Lung (tissue), 12 donors: ENCODE measurements around the gene ASTN2. TPM values are rescaled to one million over a fixed set of nuclear protein-coding genes. Genes with fewer than 3 reads are reported as not detected.

ENCODE experiments used
- ATAC-seq: fragments of 200-7000 bp; cut with Tn5 transposase; one replicate; pipeline ENCODE4 v1.9.1; 2020; ENCODE audit warnings: moderate number of reproducible peaks; ENCODE audit not compliant: insufficient read depth, low FRiP score
- DNase-seq, 3 donors: peaks; one replicate each; pipeline ENCODE4 v3.0.0-alpha.2; 2013 to 2017
- H3K27ac ChIP-seq, 2 donors: one replicate each; pipeline ENCODE4 v1.5.1; 2013; ENCODE audit warnings: mild to moderate bottlenecking in 2 of 2, moderate library complexity in 2 of 2, control low read depth in 1 of 2, inconsistent platforms in 1 of 2, low read depth in 1 of 2, low read length in 1 of 2
- H3K27me3 ChIP-seq, 3 donors: one replicate each; pipeline ENCODE4 v1.5.1; 2013; ENCODE audit warnings: low read length in 2 of 3; ENCODE audit not compliant: control insufficient read depth in 3 of 3, insufficient read depth in 3 of 3
- H3K36me3 ChIP-seq, 4 donors: one replicate each; pipeline ENCODE4 v1.5.1; 2013; ENCODE audit warnings: low read length in 4 of 4, mild to moderate bottlenecking in 1 of 4, moderate library complexity in 1 of 4; ENCODE audit not compliant: control insufficient read depth in 4 of 4, insufficient read depth in 4 of 4
- H3K4me1 ChIP-seq, 5 donors: one replicate each; pipeline ENCODE4 v1.5.1; 2013; ENCODE audit warnings: low read length in 5 of 5, mild to moderate bottlenecking in 2 of 5, moderate library complexity in 1 of 5; ENCODE audit not compliant: control insufficient read depth in 5 of 5, insufficient read depth in 5 of 5
- H3K4me3 ChIP-seq: one replicate; pipeline ENCODE4 v1.5.1; 2013; ENCODE audit warnings: mild to moderate bottlenecking, control low read depth, moderate library complexity
- H3K9ac ChIP-seq, 2 donors: one replicate each; pipeline ENCODE4 v1.5.1; 2013; ENCODE audit warnings: low read length in 2 of 2, control low read depth in 1 of 2; ENCODE audit not compliant: insufficient read depth in 1 of 2
- H3K9me3 ChIP-seq, 4 donors: one replicate each; pipeline ENCODE4 v1.5.1; 2013; ENCODE audit warnings: low read length in 3 of 4, mild to moderate bottlenecking in 1 of 4, moderate library complexity in 1 of 4; ENCODE audit not compliant: control insufficient read depth in 4 of 4, insufficient read depth in 3 of 4
- CTCF ChIP-seq: IDR thresholded peaks from 2 replicates; pipeline ENCODE4 v1.5.1; 2012; ENCODE audit warnings: mild to moderate bottlenecking; ENCODE audit errors: control extremely low read depth, extremely low read depth
- WGBS, 2 donors: extraction: QIAGEN DNeasy Blood & Tissue Kit; methylation state at CpG; one replicate each; pipeline ENCODE4 v1.1.7; 2013; 5-methylcytosine and 5-hydroxymethylcytosine counted together
- polyA plus RNA-seq, 2 donors: library from polyadenylated mRNA; stranded (reverse); fragments of 200-250 nt; gene quantifications; one replicate each; pipeline ENCODE4 v1.2.1, GENCODE V29; 2013
- total RNA-seq, 2 donors: library from RNA; depleted of rRNA in 1 of 2; stranded (reverse); fragments of >200 nt in 1 of 2; gene quantifications; one replicate each; pipeline ENCODE4 v1.2.1, GENCODE V29; 2014 to 2021
- donor health status: control.
- donor health status: control.
- donor health status: Bipolar disorder and iron deficiency.
- donor health status: healthy.
- donor health status: DM: yes; HTN: yes; CAD: no.

Gene ASTN2
- total and polyA plus RNA-seq, 4 donors = 1.4 to 7.0 (median 3.3) TPM

- no peak for ATAC-seq
- WGBS, 2 donors = 89 to 92% methylated on average over 2 of the region's 2 CpGs
- Histone ChIP-seq H3K27ac (no peak overlapping the region), H3K9ac (no peak overlapping the region), H3K36me3 (no peaks in the 10 kb centered on the region), H3K9me3 (no peaks in the 10 kb centered on the region), H3K27me3 (no peaks in the 10 kb centered on the region), H3K4me1 (no peaks in the 10 kb centered on the region), H3K4me3 (no peak overlapping the region)
- no peak for DNase-seq
- no peak for TF ChIP-seq CTCF
Observed at GRCh38 chr9:116913536-116913935, 501.3 kb downstream of the ASTN2 start.

GRCh38 chr9:116910201-116910600, 504.7 kb downstream of the ASTN2 start:
- Histone ChIP-seq H3K27me3 (no peaks in the 10 kb centered on the region), H3K36me3 (no peaks in the 10 kb centered on the region), H3K4me3 (no peak overlapping the region), H3K9me3 (peaks cover 0 to 1% (median 0%) of the 10 kb centered on the region in 4 donors), H3K4me1 (no peaks in the 10 kb centered on the region), H3K27ac (no peak overlapping the region), H3K9ac (no peak overlapping the region)
- DNase-seq = no peak
- TF ChIP-seq CTCF = no peak
- no peak for ATAC-seq
- WGBS, 2 donors = 72 to 74% methylated on average over 10 of the region's 10 CpGs

- Histone ChIP-seq H3K27ac (no peak overlapping the region), H3K9me3 (peaks cover 0 to 4% (median 0%) of the 10 kb centered on the region in 4 donors), H3K27me3 (no peaks in the 10 kb centered on the region), H3K36me3 (no peaks in the 10 kb centered on the region), H3K9ac (no peak overlapping the region), H3K4me3 (no peak overlapping the region), H3K4me1 (no peaks in the 10 kb centered on the region)
- no peak for ATAC-seq
- TF ChIP-seq CTCF = no peak
- 78 to 85% methylated on average over 3 of the region's 3 CpGs for WGBS, 2 donors
- no peak for DNase-seq
Observed at GRCh38 chr9:116907989-116908388, 506.9 kb downstream of the ASTN2 start.

GRCh38 chr9:116905171-116905588, 509.7 kb downstream of the ASTN2 start:
- DNase-seq (no peak), ATAC-seq (no peak)
- Histone ChIP-seq H3K36me3 (no peaks in the 10 kb centered on the region), H3K9me3 (peaks cover 0 to 6% (median 0%) of the 10 kb centered on the region in 4 donors), H3K27me3 (no peaks in the 10 kb centered on the region), H3K9ac (no peak overlapping the region), H3K4me3 (no peak overlapping the region), H3K27ac (no peak overlapping the region), H3K4me1 (no peaks in the 10 kb centered on the region)
- TF ChIP-seq CTCF = no peak
- WGBS, 2 donors = 81 to 92% methylated on average over 10 of the region's 10 CpGs
